BLaER1 treated with 17β-estradiol and CSF1 and Interleukin-3, amounts not matched to agents 10 nM and 100 nM (cell line): Measurements from ENCODE around the gene SELPLG.

Experiments used
- H3K27ac ChIP-seq, 11 experiments: shearing (Covaris generic); formaldehyde crosslinking; 2 replicates each; pipeline ENCODE4 v1.8.1; 2022
- H3K27me3 ChIP-seq, 11 experiments: shearing (Covaris generic); formaldehyde crosslinking; 2 replicates each; pipeline ENCODE4 v1.8.1; 2022
- H3K36me3 ChIP-seq, 11 experiments: shearing (Covaris generic); formaldehyde crosslinking; 2 replicates each; pipeline ENCODE4 v1.8.1; 2022
- H3K4me1 ChIP-seq, 10 experiments: shearing (Covaris generic); formaldehyde crosslinking; 2 replicates each; pipeline ENCODE4 v1.8.1; 2022
- H3K4me2 ChIP-seq, 11 experiments: shearing (Covaris generic); formaldehyde crosslinking; 2 replicates each; pipeline ENCODE4 v1.8.1; 2022
- H3K4me3 ChIP-seq, 10 experiments: shearing (Covaris generic); formaldehyde crosslinking; 2 replicates each; pipeline ENCODE4 v1.8.1; 2022
- H3K9ac ChIP-seq, 11 experiments: shearing (Covaris generic); formaldehyde crosslinking; 2 replicates each; pipeline ENCODE4 v1.8.1; 2022
- H3K9me3 ChIP-seq, 11 experiments: shearing (Covaris generic); formaldehyde crosslinking; replicated peaks in 1 of 11; 2 replicates each; pipeline ENCODE4 v1.8.1; 2022
- H4K20me1 ChIP-seq, 11 experiments: shearing (Covaris generic); formaldehyde crosslinking; 2 replicates each; pipeline ENCODE4 v1.8.1; 2022
- Cebpa-rat ChIP-seq, 11 experiments: shearing (Covaris generic); IDR thresholded peaks; 2 replicates each; pipeline ENCODE4 v1.8.1; 2022

Gene SELPLG

GRCh38 chr12:108597559-108598471 lies 35.9 kb downstream of the SELPLG start, which contains the start of gene TMEM119:
TMEM119 (minus strand) TSS chr12:108598084; CDS start chr12:108592383, 5,701 bp downstream.
- Histone ChIP-seq H3K4me2 (peak within 1 kb of the TSS; percentile 44 to 75 (median 52)), H3K4me1 (peaks cover 15 to 36% (median 28%) of the 10 kb centered on the region in 10 experiments), H4K20me1 (no peaks in the 10 kb centered on the region), H3K9ac (peak within 1 kb of the TSS in 5 of 11 experiments; percentile 7 to 24 (median 11); a peak in 5 of 22 replicates), H3K9me3 (no peaks in the 10 kb centered on the region), H3K36me3 (no peaks in the 10 kb centered on the region), H3K4me3 (0 out of 20 replicates have a peak within 1 kb of the TSS, but pooled peaks of 1 of the 10 experiments have one; percentile 24), H3K27ac (peak within 1 kb of the TSS in 1 of 11 experiments; percentile 18; a peak in 2 of 22 replicates), H3K27me3 (no peaks in the 10 kb centered on the region)
- TF ChIP-seq Cebpa-rat (IDR thresholded peaks at IDR 0.05), result no peak

GRCh38 chr12:108596854-108597558 lies 36.7 kb downstream of the SELPLG start:
- Histone ChIP-seq H3K27ac (peak overlapping the region in 1 of 11 experiments; percentile 18; a peak in 1 of 22 replicates), H3K4me2 (peak overlapping the region; percentile 44 to 75 (median 52)), H3K9ac (peak overlapping the region in 4 of 11 experiments; percentile 7 to 24 (median 12); a peak in 5 of 22 replicates), H3K9me3 (no peaks in the 10 kb centered on the region), H3K4me3 (no peak overlapping the region), H3K27me3 (no peaks in the 10 kb centered on the region), H3K4me1 (peaks cover 15 to 33% (median 26%) of the 10 kb centered on the region in 10 experiments), H3K36me3 (no peaks in the 10 kb centered on the region), H4K20me1 (no peaks in the 10 kb centered on the region)
- TF ChIP-seq Cebpa-rat (IDR thresholded peaks at IDR 0.05), result no peak

- no peaks in the 10 kb centered on the region for H3K9me3 ChIP-seq
- no peaks in the 10 kb centered on the region for H3K27me3 ChIP-seq
- H3K4me3 ChIP-seq, result no peak overlapping the region
- peaks cover 15 to 25% (median 19%) of the 10 kb centered on the region in 10 experiments for H3K4me1 ChIP-seq
- H4K20me1 ChIP-seq, result no peaks in the 10 kb centered on the region
- no peaks in the 10 kb centered on the region for H3K36me3 ChIP-seq
- H3K27ac ChIP-seq, result no peak overlapping the region
- no peak for TF ChIP-seq Cebpa-rat (IDR thresholded peaks at IDR 0.05)
- no peak overlapping the region for H3K9ac ChIP-seq
- peak overlapping the region in 3 of 11 experiments; percentile 58 to 75 (median 63); a peak in 2 of 22 replicates for H3K4me2 ChIP-seq
These were observed 37.7 kb downstream of the SELPLG start for GRCh38 chr12:108595711-108596647.

- peaks cover 12 to 25% (median 19%) of the 10 kb centered on the region in 10 experiments for H3K4me1 ChIP-seq
- no peaks in the 10 kb centered on the region for H3K9me3 ChIP-seq
- H3K4me2 ChIP-seq, result no peak overlapping the region
- no peaks in the 10 kb centered on the region for H3K27me3 ChIP-seq
- H3K36me3 ChIP-seq, result no peaks in the 10 kb centered on the region
- no peaks in the 10 kb centered on the region; a peak in 1 of 22 replicates for H4K20me1 ChIP-seq
- no peak overlapping the region for H3K4me3 ChIP-seq
- TF ChIP-seq Cebpa-rat (IDR thresholded peaks at IDR 0.05), result no peak
- no peak overlapping the region for H3K27ac ChIP-seq
- H3K9ac ChIP-seq, result no peak overlapping the region
These were observed 38.6 kb downstream of the SELPLG start for GRCh38 chr12:108594960-108595710.

GRCh38 chr12:108594323-108594903 lies 39.3 kb downstream of the SELPLG start:
- Histone ChIP-seq H3K4me3 (no peak overlapping the region), H3K27me3 (no peaks in the 10 kb centered on the region), H3K4me2 (no peak overlapping the region), H3K27ac (no peak overlapping the region), H3K9me3 (no peaks in the 10 kb centered on the region), H3K9ac (no peak overlapping the region), H3K36me3 (no peaks in the 10 kb centered on the region), H4K20me1 (no peaks in the 10 kb centered on the region; a peak in 1 of 22 replicates), H3K4me1 (peaks cover 13 to 29% (median 21%) of the 10 kb centered on the region in 10 experiments)
- TF ChIP-seq Cebpa-rat (IDR thresholded peaks at IDR 0.05), result no peak

GRCh38 chr12:108592033-108592909 lies 41.4 kb downstream of the SELPLG start:
- Histone ChIP-seq H3K9me3 (no peaks in the 10 kb centered on the region), H3K4me1 (peaks cover 15 to 22% (median 18%) of the 10 kb centered on the region in 10 experiments), H3K36me3 (no peaks in the 10 kb centered on the region)

More at GRCh38 chr12:108592033-108592909, 41.4 kb downstream of the SELPLG start:
- Histone ChIP-seq H3K4me2 (no peak overlapping the region), H3K27me3 (no peaks in the 10 kb centered on the region), H3K9ac (no peak overlapping the region), H4K20me1 (no peaks in the 10 kb centered on the region; a peak in 1 of 22 replicates), H3K27ac (peak overlapping the region in 1 of 11 experiments; percentile 9; a peak in 1 of 22 replicates), H3K4me3 (no peak overlapping the region)
- TF ChIP-seq Cebpa-rat (IDR thresholded peaks at IDR 0.05), result no peak
